Testis (tissue), 2 donors: Measurements from ENCODE around the gene TLE6.

Experiments
- CTCF ChIP-seq, 3 experiments: fragments of 450-650 bp in 2 of 3; fragments of 200-600 bp in 1 of 3; sonication (generic) in 1 of 3; IDR thresholded peaks; one replicate each; pipeline ENCODE4 v1.5.1; 2016 to 2019; ENCODE audit warnings: antibody characterized with exemption in 3 of 3, mild to moderate bottlenecking in 2 of 3, moderate library complexity in 1 of 3
- POLR2A ChIP-seq: fragments of 450-650 bp; IDR thresholded peaks from one replicate; pipeline ENCODE4 v1.6.1; 2017; ENCODE audit warnings: antibody characterized with exemption, mild to moderate bottlenecking, moderate library complexity

GRCh38 chr19:2994588-2995131 is 17.3 kb downstream of the TLE6 start:
- TF ChIP-seq POLR2A, result no peak
- TF ChIP-seq CTCF (IDR thresholded peaks at IDR 0.05), result no peak
